GM10248 (cell line): ENCODE measurements around the gene THOC3.
"Not testable (repeated sequence)": the region's sequence is repeated elsewhere in the genome, so short reads cannot be mapped to it uniquely, and the experiment has no call there.

Experiments used
- CTCF ChIA-PET: fragments of 300-600 bp; sonication (Branson Sonifier 250); formaldehyde crosslinking; extraction: SDS; loops from one replicate; lab custom pipeline; 2021; ENCODE audit warnings: antibody characterized with exemption; lab: Yijun Ruan, JAX
- POLR2A ChIA-PET: fragments of 350-650 bp; sonication (Branson Sonifier 250); formaldehyde crosslinking; extraction: SDS; loops from one replicate; lab custom pipeline; 2020; ENCODE audit warnings: antibody characterized with exemption; lab: Yijun Ruan, JAX
- DNase-seq: peaks from one replicate; pipeline ENCODE4 v3.0.0; 2012; ENCODE audit errors: extremely low spot score

The THOC3 gene

DNA sequence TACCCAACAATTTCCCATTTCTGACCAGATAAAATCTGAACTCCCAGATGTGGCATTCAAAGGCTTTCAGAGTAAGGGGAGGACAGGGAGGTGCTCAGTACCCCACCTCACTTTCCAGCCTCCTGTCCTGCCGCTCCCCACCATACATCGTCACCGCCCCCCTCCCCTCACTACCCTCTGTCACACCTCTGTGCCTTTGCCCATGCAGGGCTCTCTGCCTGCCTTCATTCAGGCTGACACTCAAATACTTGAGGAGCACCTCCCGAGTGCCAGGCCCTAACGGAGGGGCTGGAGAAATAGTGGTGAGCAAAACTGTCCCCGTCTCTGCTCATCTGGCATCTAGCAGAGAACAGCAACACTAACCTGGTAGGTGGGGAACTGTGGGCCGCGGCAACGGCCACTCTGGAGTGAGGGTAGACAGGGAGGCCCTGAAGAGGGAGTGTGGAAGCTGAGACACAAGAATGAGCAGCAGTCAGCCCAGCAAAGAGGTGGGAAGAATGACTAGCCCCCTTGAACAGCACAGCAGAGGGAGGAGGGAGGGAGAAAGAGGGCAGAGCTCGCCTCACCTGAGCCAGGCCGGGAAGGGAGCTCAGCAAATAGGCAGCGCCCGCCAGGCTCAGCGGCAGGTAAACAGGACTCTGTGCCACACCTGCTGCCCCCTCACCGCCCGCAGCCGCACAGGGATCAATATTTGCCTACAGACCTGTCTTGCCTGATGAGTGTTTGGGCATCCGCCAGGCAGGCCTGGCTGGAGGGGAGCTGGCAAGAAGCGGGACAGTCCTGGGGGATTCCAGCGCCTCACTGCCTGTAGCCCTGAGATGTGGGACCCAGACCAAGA lies 54.1 kb downstream of the THOC3 start:
- DNase-seq, POLR2A ChIA-PET: not testable (repeated sequence)

GRCh38 chr5:175910072-175910471 lies 58.0 kb downstream of the THOC3 start:
- CTCF ChIA-PET, DNase-seq, POLR2A ChIA-PET: not testable (repeated sequence)

More for the DNA sequence above, 54.1 kb downstream of the THOC3 start:
- CTCF ChIA-PET: not testable (repeated sequence)
